GM12891 (cell line): Measurements from ENCODE around the gene C1QTNF4.
"Not testable (repeated sequence)": the region's sequence is repeated elsewhere in the genome, so short reads cannot be mapped to it uniquely, and the experiment has no call there.

Source experiments
- DNase-seq: peaks from one replicate; pipeline ENCODE4 v3.0.0; 2011; ENCODE audit warnings: low spot score; ENCODE audit not compliant: insufficient read length
- FAIRE-seq: peaks from 2 replicates; lab custom pipeline; 2011; peaks lifted over from hg19 to GRCh38; lab: Jason Lieb, UNC
- PAX5 ChIP-seq: IDR thresholded peaks from 2 replicates; pipeline ENCODE4 v1.6.1; 2011; ENCODE audit warnings: low read length, moderate library complexity, mild to moderate bottlenecking; ENCODE audit not compliant: insufficient read depth, severe bottlenecking
- POLR2A ChIP-seq: IDR thresholded peaks from 2 replicates; pipeline ENCODE4 v1.6.1; 2011; ENCODE audit warnings: low read depth, low read length, control low read depth
- POLR2AphosphoS5 ChIP-seq: IDR thresholded peaks from 2 replicates; pipeline ENCODE4 v1.6.1; 2011; ENCODE audit warnings: low read depth, low read length, control low read depth
- POU2F2 ChIP-seq: IDR thresholded peaks from 2 replicates; pipeline ENCODE4 v1.6.1; 2011; ENCODE audit warnings: low read depth, mild to moderate bottlenecking, control low read depth, low read length, moderate library complexity
- SPI1 ChIP-seq: IDR thresholded peaks from 2 replicates; pipeline ENCODE4 v1.6.1; 2011; ENCODE audit warnings: low read depth, low read length, control low read depth
- TAF1 ChIP-seq: IDR thresholded peaks from 2 replicates; pipeline ENCODE4 v1.6.1; 2011; ENCODE audit warnings: low read depth, low read length, control low read depth

The C1QTNF4 gene

GRCh38 chr11:47569646-47570045 lies 24.6 kb downstream of the C1QTNF4 start:
- FAIRE-seq (no peak), DNase-seq (no peak)
- TF ChIP-seq POLR2AphosphoS5 (no peak), POU2F2 (no peak), SPI1 (no peak), POLR2A (no peak), PAX5 (no peak), TAF1 (no peak)

- no peak for DNase-seq
- no peak for FAIRE-seq
Measured at GRCh38 chr11:47566149-47566698, 28.0 kb downstream of the C1QTNF4 start.

GRCh38 chr11:47565340-47566148 lies 28.7 kb downstream of the C1QTNF4 start, which contains the start of gene PTPMT1:
Gene PTPMT1, plus strand, starts transcription at chr11:47565599. Its CDS starts 24 bp downstream, at chr11:47565623.
- FAIRE-seq (peak; percentile 83), DNase-seq (peak; percentile 74)
- TF ChIP-seq POLR2AphosphoS5 (peak; percentile 77), PAX5 (no peak), TAF1 (peak; percentile 84), POU2F2 (peak; percentile 73), SPI1 (no peak), POLR2A (peak; percentile 86)

More at GRCh38 chr11:47566149-47566698, 28.0 kb downstream of the C1QTNF4 start:
- TF ChIP-seq SPI1 = no peak
- TF ChIP-seq TAF1 = no peak
- no peak for TF ChIP-seq POLR2A
- no peak for TF ChIP-seq PAX5
- no peak for TF ChIP-seq POLR2AphosphoS5
- TF ChIP-seq POU2F2 = no peak

- DNase-seq (no peak), FAIRE-seq (no peak)
- TF ChIP-seq SPI1 (no peak), POLR2A (no peak), POLR2AphosphoS5 (no peak), POU2F2 (no peak), TAF1 (no peak), PAX5 (no peak)
Measured at GRCh38 chr11:47564933-47565339, 29.3 kb downstream of the C1QTNF4 start.

GRCh38 chr11:47564366-47564765 lies 29.8 kb downstream of the C1QTNF4 start:
- DNase-seq, FAIRE-seq: not testable (repeated sequence)

- DNase-seq, FAIRE-seq: not testable (repeated sequence)
Measured at GRCh38 chr11:47562393-47562792, 31.8 kb downstream of the C1QTNF4 start.

- DNase-seq = no peak
- no peak for FAIRE-seq
- TF ChIP-seq POU2F2 (no peak), POLR2A (no peak), PAX5 (no peak), SPI1 (no peak)
Measured at GRCh38 chr11:47560426-47560825, 33.8 kb downstream of the C1QTNF4 start.

- no peak for FAIRE-seq
- TF ChIP-seq POLR2AphosphoS5 = no peak
- DNase-seq = no peak
Measured at GRCh38 chr11:47558695-47559094, 35.5 kb downstream of the C1QTNF4 start.

GRCh38 chr11:47557004-47557403 lies 37.2 kb downstream of the C1QTNF4 start:
- DNase-seq, FAIRE-seq: not testable (repeated sequence)

GRCh38 chr11:47553406-47553743 lies 40.8 kb downstream of the C1QTNF4 start:
- no peak for DNase-seq
- no peak for FAIRE-seq
- TF ChIP-seq SPI1 (no peak), PAX5 (no peak), POU2F2 (no peak), TAF1 (no peak), POLR2A (no peak), POLR2AphosphoS5 (no peak)

- DNase-seq = peak; percentile 83
- no peak; the same call in 1 of the 2 replicates for TF ChIP-seq POU2F2
- peak; percentile 41; the same call in 1 of the 2 replicates for TF ChIP-seq SPI1
- TF ChIP-seq POLR2AphosphoS5 = peak; percentile 53; the same call in 1 of the 2 replicates
- TF ChIP-seq PAX5 = peak; percentile 54
- peak; percentile 97 for FAIRE-seq
Measured at GRCh38 chr11:47552566-47553405, 41.4 kb downstream of the C1QTNF4 start, which contains the start of gene CELF1. Gene CELF1, minus strand, starts transcription at chr11:47553132. Its CDS starts 53,609 bp downstream, at chr11:47499523.
